ENCODE measurements around the gene CLCNKA. TPM values are rescaled to one million over a fixed set of nuclear protein-coding genes. Genes with fewer than 3 reads are reported as not detected.
A peak's percentile ranks its signal among the peaks of the same experiment; 100 is the strongest.
"Not testable (repeated sequence)": the region's sequence is repeated elsewhere in the genome, so short reads cannot be mapped to it uniquely, and the experiment has no call there.

The CLCNKA gene
- total RNA-seq, 1 donor from 2014 or later = not detected

DNA sequence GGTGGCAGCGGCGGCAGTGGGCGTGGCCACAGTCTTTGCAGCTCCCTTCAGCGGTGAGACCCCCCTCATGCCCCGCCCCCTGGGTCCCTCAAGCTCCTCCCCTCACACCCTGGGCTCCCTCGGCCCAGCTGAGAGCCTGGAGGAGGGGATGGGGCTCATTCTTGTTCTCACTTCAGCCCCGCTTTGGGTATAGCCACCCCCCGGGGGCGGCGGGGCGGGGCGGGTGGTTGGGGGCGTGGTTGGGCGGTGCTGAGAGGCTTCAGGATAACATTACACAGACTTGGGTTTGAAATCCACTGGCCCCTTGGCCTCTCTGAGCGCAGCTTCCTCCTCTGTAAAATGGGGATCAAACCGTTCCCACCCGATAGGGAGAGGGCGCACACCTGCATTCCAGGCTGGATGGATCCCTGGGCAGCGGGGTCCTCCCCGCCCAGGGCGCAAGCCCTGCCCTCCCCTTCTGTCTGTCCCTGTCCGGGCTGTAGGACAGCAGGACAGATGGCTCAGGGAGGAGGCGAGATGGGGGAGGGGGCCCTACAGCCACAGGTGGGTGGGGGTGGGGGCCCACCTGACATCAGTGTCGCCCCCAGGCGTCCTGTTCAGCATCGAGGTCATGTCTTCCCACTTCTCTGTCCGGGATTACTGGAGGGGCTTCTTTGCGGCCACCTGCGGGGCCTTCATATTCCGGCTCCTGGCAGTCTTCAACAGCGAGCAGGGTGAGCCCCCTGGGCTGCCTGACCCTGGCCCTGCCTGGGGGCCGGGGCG, 5.1 kb downstream of the CLCNKA start:
- no peak for DNase-seq (ENCODE audit: low spot score)
- Mint-ChIP-seq H3K36me3 (ENCODE audit: low read depth) (no peaks in the 10 kb centered on the region), H3K4me1 (ENCODE audit: low read depth) (no peaks in the 10 kb centered on the region), H3K9me3 (no peaks in the 10 kb centered on the region), H3K27me3 (ENCODE audit: low read depth) (peaks cover 7% of the 10 kb centered on the region), H3K4me3 (ENCODE audit: low read depth) (no peak overlapping the region), H3K27ac (no peak overlapping the region)
- intact Hi-C loops (cut with micrococcal nuclease) = no loop called here

DNA sequence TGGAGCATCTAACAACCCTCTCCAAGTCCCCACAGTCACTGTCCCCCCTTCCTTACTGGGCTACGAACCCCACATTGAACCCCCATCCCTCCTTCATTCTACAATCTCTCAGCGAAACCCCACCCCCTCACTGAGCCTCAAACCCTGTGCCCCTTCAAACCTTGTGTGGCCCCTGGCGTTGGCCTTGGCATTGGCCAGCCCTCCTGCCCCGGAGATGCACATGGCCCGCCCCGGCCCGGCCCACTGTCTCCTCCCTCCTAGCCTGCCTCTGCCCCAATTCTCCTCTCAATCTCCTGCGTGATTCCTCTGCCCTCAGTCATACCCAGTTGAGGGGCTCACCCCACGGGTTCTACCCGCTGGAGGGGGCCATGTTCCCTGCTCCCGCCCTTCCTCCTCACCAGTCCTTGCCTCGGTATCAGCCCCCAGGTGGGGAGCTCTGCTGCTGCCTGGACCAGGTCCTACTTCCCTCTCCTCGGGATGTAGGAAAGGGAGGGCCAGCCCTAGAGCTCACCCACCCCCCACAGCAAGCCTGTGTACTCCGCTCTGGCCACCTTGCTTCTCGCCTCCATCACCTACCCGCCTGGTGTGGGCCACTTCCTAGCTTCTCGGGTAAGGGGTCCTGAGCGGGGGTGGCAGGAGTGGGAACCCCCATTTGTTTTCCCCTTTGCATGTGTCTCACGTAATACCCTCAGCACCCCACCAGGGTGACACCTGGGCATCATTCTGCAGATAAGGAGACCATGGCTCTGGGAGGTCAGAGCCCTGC, 6.6 kb downstream of the CLCNKA start:
- intact Hi-C loops (cut with micrococcal nuclease) = no loop called here
- peaks cover 7% of the 10 kb centered on the region for H3K27me3 Mint-ChIP-seq (ENCODE audit: low read depth)
- no peak overlapping the region for H3K4me3 Mint-ChIP-seq (ENCODE audit: low read depth)
- no peak overlapping the region for H3K27ac Mint-ChIP-seq
- H3K4me1 Mint-ChIP-seq (ENCODE audit: low read depth) = no peaks in the 10 kb centered on the region
- DNase-seq (ENCODE audit: low spot score) = no peak
- no peaks in the 10 kb centered on the region for H3K9me3 Mint-ChIP-seq
- no peaks in the 10 kb centered on the region for H3K36me3 Mint-ChIP-seq (ENCODE audit: low read depth)

DNA sequence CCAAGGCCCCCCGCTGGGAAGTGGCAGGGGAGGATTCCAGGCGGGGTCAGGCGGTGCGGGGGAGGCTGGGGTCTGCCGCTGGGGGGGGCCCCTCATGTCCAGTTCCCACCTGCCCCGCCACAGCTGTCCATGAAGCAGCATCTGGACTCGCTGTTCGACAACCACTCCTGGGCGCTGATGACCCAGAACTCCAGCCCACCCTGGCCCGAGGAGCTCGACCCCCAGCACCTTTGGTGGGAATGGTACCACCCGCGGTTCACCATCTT, 7.1 kb downstream of the CLCNKA start:
- H3K4me1 Mint-ChIP-seq (ENCODE audit: low read depth); H3K36me3 Mint-ChIP-seq (ENCODE audit: low read depth); DNase-seq (ENCODE audit: low spot score); intact Hi-C loops (cut with micrococcal nuclease); H3K27me3 Mint-ChIP-seq (ENCODE audit: low read depth); H3K9me3 Mint-ChIP-seq; H3K27ac Mint-ChIP-seq; H3K4me3 Mint-ChIP-seq (ENCODE audit: low read depth): not testable (repeated sequence)

DNA sequence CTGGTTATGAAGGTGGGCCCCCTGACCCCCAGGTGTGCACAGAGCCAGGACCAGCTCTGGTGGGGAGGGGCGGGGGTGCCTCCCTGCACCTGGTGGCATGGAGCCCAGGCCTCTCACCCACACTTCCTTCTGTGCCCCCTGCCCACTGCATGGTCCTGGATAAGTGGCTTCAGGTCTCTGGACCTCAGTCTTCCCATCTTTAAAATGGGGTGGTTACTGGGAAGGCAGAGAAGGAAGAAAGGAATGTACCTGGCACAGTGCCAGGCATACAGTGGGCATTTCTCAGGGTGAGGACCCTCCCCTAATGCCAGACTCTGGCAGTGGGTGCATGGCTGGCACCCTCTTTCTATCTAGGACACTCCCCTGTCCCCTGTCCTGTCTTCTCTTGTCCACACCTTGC, 7.5 kb downstream of the CLCNKA start:
- no peak overlapping the region for H3K27ac Mint-ChIP-seq
- H3K27me3 Mint-ChIP-seq (ENCODE audit: low read depth) = peaks cover 7% of the 10 kb centered on the region

DNA sequence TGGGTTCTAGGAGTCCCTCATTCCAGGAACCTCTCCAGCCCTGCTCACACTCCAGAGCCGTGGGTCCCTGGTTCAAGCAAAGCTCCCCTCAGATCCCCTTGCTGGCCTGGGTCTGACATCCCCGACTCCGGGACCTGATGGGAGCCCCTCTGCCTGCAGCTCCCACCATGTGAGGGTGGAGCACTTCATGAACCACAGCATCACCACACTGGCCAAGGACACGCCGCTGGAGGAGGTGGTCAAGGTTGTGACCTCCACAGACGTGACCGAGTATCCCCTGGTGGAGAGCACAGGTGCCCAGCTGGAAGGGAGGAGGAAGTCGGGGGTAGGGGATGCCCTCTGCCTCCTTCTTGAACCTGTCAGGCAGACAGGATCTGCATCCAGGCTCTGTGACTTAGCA, 9.7 kb downstream of the CLCNKA start:
- no peak overlapping the region for H3K4me3 Mint-ChIP-seq (ENCODE audit: low read depth)
- intact Hi-C loops (cut with micrococcal nuclease) = no loop called here
- H3K4me1 Mint-ChIP-seq (ENCODE audit: low read depth) = no peaks in the 10 kb centered on the region
- peaks cover 7% of the 10 kb centered on the region for H3K27me3 Mint-ChIP-seq (ENCODE audit: low read depth)
- H3K27ac Mint-ChIP-seq = no peak overlapping the region
- H3K36me3 Mint-ChIP-seq (ENCODE audit: low read depth) = no peaks in the 10 kb centered on the region
- no peaks in the 10 kb centered on the region for H3K9me3 Mint-ChIP-seq
- no peak for DNase-seq (ENCODE audit: low spot score)

More for the DNA sequence above, 7.5 kb downstream of the CLCNKA start:
- intact Hi-C loops (cut with micrococcal nuclease) = no loop called here
- no peak overlapping the region for H3K4me3 Mint-ChIP-seq (ENCODE audit: low read depth)
- H3K9me3 Mint-ChIP-seq = no peaks in the 10 kb centered on the region
- no peaks in the 10 kb centered on the region for H3K36me3 Mint-ChIP-seq (ENCODE audit: low read depth)
- no peaks in the 10 kb centered on the region for H3K4me1 Mint-ChIP-seq (ENCODE audit: low read depth)
- DNase-seq (ENCODE audit: low spot score) = no peak

DNA sequence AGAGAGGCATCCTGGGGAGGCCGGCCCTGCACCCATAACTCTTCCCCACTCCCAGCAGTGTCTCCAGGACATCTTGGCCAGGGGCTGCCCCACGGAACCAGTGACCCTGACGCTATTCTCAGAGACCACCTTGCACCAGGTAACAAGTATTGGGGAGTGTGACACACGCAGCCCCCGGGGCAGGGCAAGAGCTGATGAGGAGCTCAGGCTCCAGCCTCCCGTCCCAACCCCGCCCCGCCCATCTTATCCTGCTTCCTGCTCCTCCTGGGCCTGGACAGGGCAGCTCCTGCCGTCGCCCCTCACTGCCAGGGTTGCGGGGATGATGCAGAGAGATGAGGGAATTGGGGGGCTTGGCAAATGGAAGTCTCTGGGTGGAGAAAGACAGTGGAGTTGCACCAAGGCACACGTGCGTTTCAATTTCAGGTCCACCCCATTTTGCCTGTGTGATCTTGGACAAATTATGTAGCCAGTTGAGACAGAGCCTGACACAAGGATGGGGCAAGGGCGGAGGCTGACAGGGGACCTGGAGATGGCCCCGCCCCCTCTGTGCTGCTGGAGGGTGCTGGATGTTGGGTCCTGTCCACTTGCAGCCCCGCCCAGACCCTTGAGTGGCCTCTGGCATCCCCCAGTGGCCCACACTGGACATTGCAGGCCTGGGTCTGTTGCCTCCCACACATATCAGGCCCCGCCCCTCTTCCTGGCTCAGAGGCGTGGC, 10.7 kb downstream of the CLCNKA start:
- peak; percentile 35 for DNase-seq (ENCODE audit: low spot score)
- no peaks in the 10 kb centered on the region for H3K9me3 Mint-ChIP-seq
- intact Hi-C loops (cut with micrococcal nuclease) = loop anchor here (2.0 kb wide), 2 partner anchors 24 kb away; no protein-coding TSS in a partner anchor
- no peak overlapping the region for H3K4me3 Mint-ChIP-seq (ENCODE audit: low read depth)
- H3K4me1 Mint-ChIP-seq (ENCODE audit: low read depth) = no peaks in the 10 kb centered on the region
- H3K27me3 Mint-ChIP-seq (ENCODE audit: low read depth) = peaks cover 7% of the 10 kb centered on the region
- no peak overlapping the region for H3K27ac Mint-ChIP-seq
- no peaks in the 10 kb centered on the region for H3K36me3 Mint-ChIP-seq (ENCODE audit: low read depth)

DNA sequence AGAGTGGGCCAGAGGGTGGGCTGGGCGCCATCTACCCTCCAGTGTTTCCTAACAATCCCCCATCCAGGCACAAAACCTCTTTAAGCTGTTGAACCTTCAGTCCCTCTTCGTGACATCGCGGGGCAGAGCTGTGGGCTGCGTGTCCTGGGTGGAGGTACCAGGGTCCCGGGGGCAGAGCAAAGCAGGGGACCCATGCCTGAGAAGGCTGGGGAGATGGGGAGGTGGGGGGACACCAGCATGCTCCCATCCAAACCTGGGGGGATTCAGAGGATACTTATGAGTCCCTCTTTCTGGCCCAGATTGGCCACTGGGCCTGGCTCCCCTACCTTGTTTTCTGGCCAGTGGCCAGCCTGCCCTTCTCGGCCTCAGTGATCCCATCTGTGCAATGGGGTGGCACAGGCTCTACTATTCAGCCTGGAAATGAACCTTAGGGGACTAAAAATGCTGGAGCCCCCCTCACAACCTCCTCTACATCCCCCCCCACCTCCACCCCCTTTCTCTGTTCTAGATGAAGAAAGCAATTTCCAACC, 11.3 kb downstream of the CLCNKA start:
- not testable (repeated sequence) for H3K27ac Mint-ChIP-seq; DNase-seq (ENCODE audit: low spot score)
- intact Hi-C loops (cut with micrococcal nuclease) = loop anchor here (2.0 kb wide), 2 partner anchors 24 kb away; no protein-coding TSS in a partner anchor

DNA sequence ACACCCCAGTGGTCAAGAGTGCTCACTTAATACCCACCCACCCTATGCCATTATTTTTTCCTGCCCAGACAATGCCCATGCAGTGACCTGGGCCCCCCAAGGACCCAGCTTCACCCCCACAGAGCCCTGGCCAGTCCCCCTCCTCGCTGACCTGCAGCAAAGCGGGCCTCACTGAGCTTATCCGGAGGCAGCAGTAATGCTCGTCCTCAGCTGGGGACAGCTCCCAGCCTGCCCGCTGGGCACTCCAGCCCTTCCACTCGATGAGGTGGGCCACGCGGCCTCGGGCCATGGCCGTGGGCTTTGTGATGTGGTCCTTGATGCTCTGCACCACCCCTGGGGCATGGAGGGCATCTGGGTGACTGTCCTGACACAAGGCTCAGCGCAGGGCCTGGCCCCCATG, 14.6 kb downstream of the CLCNKA start:
- H3K4me3 Mint-ChIP-seq (ENCODE audit: low read depth); H3K27ac Mint-ChIP-seq; intact Hi-C loops (cut with micrococcal nuclease); H3K4me1 Mint-ChIP-seq (ENCODE audit: low read depth); DNase-seq (ENCODE audit: low spot score); H3K36me3 Mint-ChIP-seq (ENCODE audit: low read depth); H3K9me3 Mint-ChIP-seq; H3K27me3 Mint-ChIP-seq (ENCODE audit: low read depth): not testable (repeated sequence)

More for the DNA sequence above, 11.3 kb downstream of the CLCNKA start:
- H3K27me3 Mint-ChIP-seq (ENCODE audit: low read depth); H3K36me3 Mint-ChIP-seq (ENCODE audit: low read depth); H3K9me3 Mint-ChIP-seq; H3K4me1 Mint-ChIP-seq (ENCODE audit: low read depth); H3K4me3 Mint-ChIP-seq (ENCODE audit: low read depth): not testable (repeated sequence)

DNA sequence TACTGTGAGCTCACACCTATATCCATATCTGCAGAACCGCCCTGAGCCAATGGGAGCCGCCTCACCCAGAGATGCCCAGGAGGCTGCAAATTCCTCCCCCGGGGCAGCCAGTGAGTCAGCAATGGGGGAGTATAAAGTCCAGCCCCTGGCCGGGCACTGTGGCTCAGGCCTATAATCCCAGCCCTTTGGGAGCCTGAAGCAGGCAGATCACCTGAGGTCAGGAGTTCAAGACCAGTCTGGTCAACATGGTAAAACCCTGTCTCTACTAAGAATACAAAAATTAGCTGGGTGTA, 16.7 kb downstream of the CLCNKA start:
- no peaks in the 10 kb centered on the region for H3K27me3 Mint-ChIP-seq (ENCODE audit: low read depth)
- no peaks in the 10 kb centered on the region for H3K4me1 Mint-ChIP-seq (ENCODE audit: low read depth)
- no peaks in the 10 kb centered on the region for H3K36me3 Mint-ChIP-seq (ENCODE audit: low read depth)
- no peak overlapping the region for H3K27ac Mint-ChIP-seq
- DNase-seq (ENCODE audit: low spot score) = no peak
- no peaks in the 10 kb centered on the region for H3K9me3 Mint-ChIP-seq
- intact Hi-C loops (cut with micrococcal nuclease) = no loop called here
- H3K4me3 Mint-ChIP-seq (ENCODE audit: low read depth) = no peak overlapping the region

DNA sequence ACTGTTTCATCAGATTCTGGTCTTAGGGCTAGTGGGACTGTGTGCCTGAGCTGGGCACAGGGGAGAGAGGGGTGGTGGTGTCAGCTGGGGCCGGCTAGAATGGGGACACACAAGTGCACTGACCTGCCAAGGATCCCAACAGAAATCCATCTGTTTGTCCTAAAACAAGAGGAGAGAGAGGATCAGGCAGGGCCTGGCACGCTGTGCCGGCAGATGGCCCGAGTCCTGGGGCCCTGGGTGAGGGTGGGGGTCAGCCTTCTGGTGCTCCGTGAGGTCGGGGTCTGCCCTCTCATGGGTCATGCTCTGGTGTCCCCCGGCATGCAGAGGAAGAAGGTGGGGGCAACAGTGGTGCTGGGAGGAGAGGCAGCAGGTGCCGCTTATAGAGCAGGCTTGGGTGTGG, 18.0 kb downstream of the CLCNKA start:
- H3K9me3 Mint-ChIP-seq; H3K27ac Mint-ChIP-seq; H3K36me3 Mint-ChIP-seq (ENCODE audit: low read depth); DNase-seq (ENCODE audit: low spot score); intact Hi-C loops (cut with micrococcal nuclease); H3K4me3 Mint-ChIP-seq (ENCODE audit: low read depth); H3K4me1 Mint-ChIP-seq (ENCODE audit: low read depth); H3K27me3 Mint-ChIP-seq (ENCODE audit: low read depth): not testable (repeated sequence)

DNA sequence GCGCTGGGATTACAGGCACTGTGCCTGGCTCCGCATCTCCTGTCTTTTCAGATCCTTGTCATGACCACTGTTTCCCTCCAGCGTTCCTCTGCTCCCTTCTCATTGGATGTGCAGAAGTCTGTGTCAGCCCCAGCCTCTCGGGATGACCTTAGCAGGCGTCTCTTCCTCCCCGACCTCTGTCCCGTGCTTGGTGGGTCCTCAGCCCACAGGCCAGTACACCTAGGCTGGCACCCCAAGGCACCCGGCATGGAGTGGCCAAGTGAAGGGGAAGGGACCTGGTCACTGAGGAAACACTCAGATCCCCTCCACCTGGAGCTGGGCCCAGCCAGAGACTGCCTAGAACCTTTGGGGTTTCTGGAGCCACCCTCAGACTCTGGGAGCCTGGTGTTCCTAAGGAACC, 19.4 kb downstream of the CLCNKA start:
- Mint-ChIP-seq H3K4me3 (ENCODE audit: low read depth) (no peak overlapping the region), H3K36me3 (ENCODE audit: low read depth) (no peaks in the 10 kb centered on the region), H3K4me1 (ENCODE audit: low read depth) (no peaks in the 10 kb centered on the region), H3K9me3 (no peaks in the 10 kb centered on the region), H3K27me3 (ENCODE audit: low read depth) (no peaks in the 10 kb centered on the region), H3K27ac (no peak overlapping the region)
- DNase-seq (ENCODE audit: low spot score) = no peak
- intact Hi-C loops (cut with micrococcal nuclease) = no loop called here

DNA sequence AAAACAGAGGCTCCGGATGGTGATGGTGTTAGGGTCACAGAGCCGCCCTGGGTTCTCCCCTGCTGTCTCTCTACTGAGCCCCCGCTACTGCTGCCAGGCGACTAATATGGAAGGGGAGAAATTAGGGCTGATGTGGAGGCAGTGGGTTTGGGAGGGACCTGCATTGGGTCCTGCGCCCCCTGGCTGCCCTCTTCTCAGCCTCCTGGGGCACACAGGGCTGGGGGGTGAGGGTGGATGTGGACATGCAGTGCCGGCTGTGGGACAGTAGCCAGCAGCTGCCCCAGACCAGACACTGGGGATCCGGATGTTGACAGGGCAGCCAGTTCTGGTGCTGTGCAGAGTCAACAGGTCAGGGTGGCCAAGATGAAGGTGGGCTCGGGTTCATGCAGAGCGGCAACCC, 20.3 kb downstream of the CLCNKA start:
- Mint-ChIP-seq H3K36me3 (ENCODE audit: low read depth) (no peaks in the 10 kb centered on the region), H3K27ac (no peak overlapping the region), H3K9me3 (no peaks in the 10 kb centered on the region), H3K4me1 (ENCODE audit: low read depth) (no peaks in the 10 kb centered on the region), H3K27me3 (ENCODE audit: low read depth) (no peaks in the 10 kb centered on the region), H3K4me3 (ENCODE audit: low read depth) (no peak overlapping the region)
- intact Hi-C loops (cut with micrococcal nuclease) = no loop called here
- no peak for DNase-seq (ENCODE audit: low spot score)

DNA sequence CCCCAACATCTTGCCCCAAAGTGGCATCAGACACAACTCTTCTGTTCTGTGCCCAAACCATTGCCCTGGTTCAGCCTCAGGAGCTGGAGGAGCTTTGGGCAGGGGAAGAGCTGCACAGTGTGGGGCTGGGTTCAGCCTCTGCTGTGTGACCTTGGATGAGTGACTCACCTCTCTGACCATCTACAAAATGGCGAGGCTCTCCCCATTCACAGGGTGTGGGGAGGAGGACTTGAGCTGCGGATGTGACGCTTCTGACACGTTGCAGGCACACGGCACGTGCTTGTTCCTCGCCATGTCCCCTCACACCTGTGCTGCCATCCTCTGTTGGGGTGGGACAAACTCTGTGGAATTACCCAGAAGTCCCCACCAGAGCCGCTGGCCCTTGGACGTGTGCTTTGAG, 20.8 kb downstream of the CLCNKA start:
- intact Hi-C loops (cut with micrococcal nuclease); H3K9me3 Mint-ChIP-seq; H3K27me3 Mint-ChIP-seq (ENCODE audit: low read depth); H3K27ac Mint-ChIP-seq; H3K4me3 Mint-ChIP-seq (ENCODE audit: low read depth); H3K4me1 Mint-ChIP-seq (ENCODE audit: low read depth); DNase-seq (ENCODE audit: low spot score); H3K36me3 Mint-ChIP-seq (ENCODE audit: low read depth): not testable (repeated sequence)

Data from activated T-helper 2 cell treated with anti-CD3 and anti-CD28 coated beads, Interferon-gamma antibody, Interleukin-2, Interleukin-4, amounts not matched to agents 10 μg/mL and 5 μg/mL and 100 μg/mL, durations not matched to agents 14 hours and 24 hours and 36 hours (primary cell).